Endothelial cell of umbilical vein (primary cell): ENCODE data around the gene TBC1D25.

ENCODE experiments used
- EZH2 ChIP-seq: IDR thresholded peaks from 2 replicates; pipeline ENCODE4 v1.6.1; 2012; ENCODE audit warnings: borderline replicate concordance, low read depth, mild to moderate bottlenecking, moderate library complexity, low read length, inconsistent platforms; ENCODE audit not compliant: severe bottlenecking
- GATA2 ChIP-seq: IDR thresholded peaks from 2 replicates; pipeline ENCODE4 v1.7.0; 2011; ENCODE audit warnings: low read depth, mild to moderate bottlenecking, moderate library complexity, mixed read lengths, low read length; ENCODE audit not compliant: insufficient read length, insufficient read depth
- MYC ChIP-seq: IDR thresholded peaks from one replicate; pipeline ENCODE4 v1.6.1; 2011; ENCODE audit warnings: mild to moderate bottlenecking, low read depth, low read length
- POLR2A ChIP-seq: IDR thresholded peaks from 2 replicates; pipeline ENCODE4 v1.6.1; 2012; ENCODE audit warnings: low read depth, mild to moderate bottlenecking, control low read depth, low read length
- TF ChIP-seq, protein P1 (sequence below): IDR thresholded peaks from 2 replicates; pipeline ENCODE4 v1.6.1; 2011; ENCODE audit not compliant: insufficient read depth, insufficient read length
- TF ChIP-seq, protein P2 (sequence below), 2 donors: IDR thresholded peaks; 1 replicate in 1 of 2; 2 replicates in 1 of 2; pipeline ENCODE4 v1.5.1; 2011; ENCODE audit warnings: low read length in 2 of 2, mild to moderate bottlenecking in 2 of 2, moderate library complexity in 2 of 2, control low read depth in 1 of 2, inconsistent platforms in 1 of 2, low read depth in 1 of 2; ENCODE audit not compliant: insufficient read depth in 1 of 2; ENCODE audit errors: extremely low read depth in 1 of 2

DNA sequence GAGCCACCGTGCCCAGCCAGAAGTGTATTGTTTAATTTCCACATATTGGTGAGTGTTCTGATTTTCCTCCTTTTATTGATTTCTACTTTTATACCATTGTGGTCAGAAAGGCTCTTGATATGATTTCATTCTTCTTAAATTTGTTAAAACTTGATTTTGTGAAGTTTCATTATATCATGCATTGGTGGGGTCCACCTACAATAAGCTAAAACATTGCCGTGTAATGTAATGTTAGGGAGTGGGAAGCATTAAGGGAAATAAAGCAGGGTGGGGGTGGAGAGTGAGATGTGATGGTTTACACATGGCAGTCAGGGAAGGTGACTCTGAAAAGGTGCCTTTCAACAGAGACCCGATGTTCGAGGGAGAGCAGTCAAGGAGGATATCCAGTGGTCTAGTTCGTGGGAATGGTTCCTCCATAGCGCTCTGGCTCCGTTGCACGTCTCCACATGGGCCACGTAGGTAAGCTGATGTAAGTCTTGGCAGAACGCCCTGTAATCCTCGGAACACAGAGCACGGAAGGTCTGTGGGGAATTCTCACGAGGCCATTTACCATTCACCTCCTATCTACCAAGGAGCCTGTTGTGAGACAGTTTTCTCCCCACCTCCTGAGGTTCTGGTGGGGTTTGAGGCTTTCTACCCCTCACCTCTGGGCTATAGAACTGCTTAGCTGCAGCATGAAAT, 50.1 kb downstream of the TBC1D25 start:
- TF ChIP-seq POLR2A (no peak), GATA2 (no peak), MYC (no peak), EZH2 (no peak)
- TF ChIP-seq, protein P1, sequence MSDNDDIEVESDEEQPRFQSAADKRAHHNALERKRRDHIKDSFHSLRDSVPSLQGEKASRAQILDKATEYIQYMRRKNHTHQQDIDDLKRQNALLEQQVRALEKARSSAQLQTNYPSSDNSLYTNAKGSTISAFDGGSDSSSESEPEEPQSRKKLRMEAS: no peak
- TF ChIP-seq, protein P2, sequence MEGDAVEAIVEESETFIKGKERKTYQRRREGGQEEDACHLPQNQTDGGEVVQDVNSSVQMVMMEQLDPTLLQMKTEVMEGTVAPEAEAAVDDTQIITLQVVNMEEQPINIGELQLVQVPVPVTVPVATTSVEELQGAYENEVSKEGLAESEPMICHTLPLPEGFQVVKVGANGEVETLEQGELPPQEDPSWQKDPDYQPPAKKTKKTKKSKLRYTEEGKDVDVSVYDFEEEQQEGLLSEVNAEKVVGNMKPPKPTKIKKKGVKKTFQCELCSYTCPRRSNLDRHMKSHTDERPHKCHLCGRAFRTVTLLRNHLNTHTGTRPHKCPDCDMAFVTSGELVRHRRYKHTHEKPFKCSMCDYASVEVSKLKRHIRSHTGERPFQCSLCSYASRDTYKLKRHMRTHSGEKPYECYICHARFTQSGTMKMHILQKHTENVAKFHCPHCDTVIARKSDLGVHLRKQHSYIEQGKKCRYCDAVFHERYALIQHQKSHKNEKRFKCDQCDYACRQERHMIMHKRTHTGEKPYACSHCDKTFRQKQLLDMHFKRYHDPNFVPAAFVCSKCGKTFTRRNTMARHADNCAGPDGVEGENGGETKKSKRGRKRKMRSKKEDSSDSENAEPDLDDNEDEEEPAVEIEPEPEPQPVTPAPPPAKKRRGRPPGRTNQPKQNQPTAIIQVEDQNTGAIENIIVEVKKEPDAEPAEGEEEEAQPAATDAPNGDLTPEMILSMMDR (IDR thresholded peaks at IDR 0.05; ENCODE audit: extremely low read depth in 1 of 2, insufficient read depth in 1 of 2, low read depth in 1 of 2, low read length in 2 of 2): no peak
